Measurements from ENCODE around the gene TMEM63A.
"Not testable (repeated sequence)": the region's sequence is repeated elsewhere in the genome, so short reads cannot be mapped to it uniquely, and the experiment has no call there.

Gene TMEM63A

GRCh38 chr1:225881959-225882693, at the start of gene TMEM63A:
TMEM63A (minus strand) TSS chr1:225882380; CDS start chr1:225877580, 4,800 bp downstream.
- peak; percentile 83 for DNase-seq

- DNase-seq: no peak
These were observed 49.3 kb upstream of the TMEM63A start for GRCh38 chr1:225931270-225932136.

GRCh38 chr1:225930566-225930965, 48.4 kb upstream of the TMEM63A start:
- DNase-seq: no peak

- not testable (repeated sequence) for DNase-seq
These were observed 47.3 kb upstream of the TMEM63A start for GRCh38 chr1:225929462-225929861.

GRCh38 chr1:225928186-225929175, 46.3 kb upstream of the TMEM63A start:
- peak; percentile 19 for DNase-seq

GRCh38 chr1:225926551-225927113, 44.5 kb upstream of the TMEM63A start:
- DNase-seq: no peak

- DNase-seq: peak; percentile 95
These were observed 41.7 kb upstream of the TMEM63A start, which contains the start of gene PYCR2 for GRCh38 chr1:225923692-225924555. PYCR2 (minus strand) TSS chr1:225924250; CDS start chr1:225924110, 140 bp downstream.

- DNase-seq: no peak
These were observed 41.2 kb upstream of the TMEM63A start for GRCh38 chr1:225923381-225923691.

GRCh38 chr1:225921734-225922709, 39.8 kb upstream of the TMEM63A start:
- no peak for DNase-seq

GRCh38 chr1:225919906-225920305, 37.7 kb upstream of the TMEM63A start:
- DNase-seq: peak; percentile 47

GRCh38 chr1:225918280-225918679, 36.1 kb upstream of the TMEM63A start:
- no peak for DNase-seq

- DNase-seq: no peak
These were observed 35.4 kb upstream of the TMEM63A start for GRCh38 chr1:225917536-225917935.

- DNase-seq: no peak
These were observed 34.9 kb upstream of the TMEM63A start for GRCh38 chr1:225917101-225917500.

GRCh38 chr1:225915538-225915991, 33.4 kb upstream of the TMEM63A start:
- DNase-seq: no peak

GRCh38 chr1:225914947-225915346, 32.8 kb upstream of the TMEM63A start:
- DNase-seq: no peak

GRCh38 chr1:225914391-225914790, 32.2 kb upstream of the TMEM63A start:
- DNase-seq: no peak

- peak; percentile 63 for DNase-seq
These were observed 29.3 kb upstream of the TMEM63A start for GRCh38 chr1:225911191-225912130.

- no peak for DNase-seq
These were observed 27.3 kb upstream of the TMEM63A start for GRCh38 chr1:225909477-225909876.

GRCh38 chr1:225908773-225909172, 26.6 kb upstream of the TMEM63A start:
- no peak for DNase-seq
